ENCODE measurements around the gene OTUD3.

- no peak for TF ChIP-seq EZH2 (IDR thresholded peaks at IDR 0.05; ENCODE audit: insufficient read depth, poor library complexity, severe bottlenecking)
- no peak for TF ChIP-seq EZH2phosphoT487 (IDR thresholded peaks at IDR 0.05; ENCODE audit: insufficient read depth, low read depth)
Measured at GRCh38 chr1:19907456-19907855, 25.3 kb downstream of the OTUD3 start.

Measured in GM23248 (cell line).